ENCODE results near the gene C11orf52.

- TF ChIP-seq FOXO1 (CRISPR knock-in tag; IDR thresholded peaks at IDR 0.05) (no peak), HDAC2 (CRISPR knock-in tag; IDR thresholded peaks at IDR 0.05) (no peak), CTCF (CRISPR knock-in tag; IDR thresholded peaks at IDR 0.05) (no peak), NR2F1 (CRISPR knock-in tag; IDR thresholded peaks at IDR 0.05) (no peak)
These were observed 4.7 kb upstream of the C11orf52 start for GRCh38 chr11:111913997-111914396.
